Breast epithelium (tissue), 3 donors: Measurements from ENCODE around the gene PLAU.

Source experiments
- POLR2A ChIP-seq: fragments of 450-650 bp; IDR thresholded peaks from one replicate; pipeline ENCODE4 v1.6.1; 2016; ENCODE audit warnings: antibody characterized with exemption, mild to moderate bottlenecking, moderate library complexity
- TF ChIP-seq, protein P1 (sequence below), 3 donors: fragments of 450-650 bp; IDR thresholded peaks; one replicate each; pipeline ENCODE4 v1.5.1; 2016 to 2017; ENCODE audit warnings: antibody characterized with exemption in 3 of 3, mild to moderate bottlenecking in 3 of 3, moderate library complexity in 3 of 3

DNA sequence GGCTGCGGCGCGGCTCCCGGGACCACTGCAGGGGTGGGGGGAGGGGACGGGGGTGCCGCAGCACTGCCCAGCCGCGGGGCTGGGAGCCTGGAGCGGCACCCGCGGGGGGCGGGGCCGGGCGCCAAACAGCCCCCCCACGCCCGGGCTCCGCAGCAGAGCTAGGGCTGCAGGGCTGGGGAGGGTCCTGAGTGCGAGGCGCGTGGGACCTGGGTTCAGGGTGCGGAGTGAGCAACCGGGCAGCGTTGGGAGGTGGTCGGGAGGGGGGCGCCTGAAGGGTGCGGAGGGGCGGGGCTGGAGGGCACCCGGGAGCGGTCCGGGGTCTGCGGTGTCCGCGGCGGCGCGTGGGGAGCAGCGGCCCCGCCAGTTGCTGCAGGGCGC is 37.1 kb upstream of the PLAU start:
- TF ChIP-seq, protein P1, sequence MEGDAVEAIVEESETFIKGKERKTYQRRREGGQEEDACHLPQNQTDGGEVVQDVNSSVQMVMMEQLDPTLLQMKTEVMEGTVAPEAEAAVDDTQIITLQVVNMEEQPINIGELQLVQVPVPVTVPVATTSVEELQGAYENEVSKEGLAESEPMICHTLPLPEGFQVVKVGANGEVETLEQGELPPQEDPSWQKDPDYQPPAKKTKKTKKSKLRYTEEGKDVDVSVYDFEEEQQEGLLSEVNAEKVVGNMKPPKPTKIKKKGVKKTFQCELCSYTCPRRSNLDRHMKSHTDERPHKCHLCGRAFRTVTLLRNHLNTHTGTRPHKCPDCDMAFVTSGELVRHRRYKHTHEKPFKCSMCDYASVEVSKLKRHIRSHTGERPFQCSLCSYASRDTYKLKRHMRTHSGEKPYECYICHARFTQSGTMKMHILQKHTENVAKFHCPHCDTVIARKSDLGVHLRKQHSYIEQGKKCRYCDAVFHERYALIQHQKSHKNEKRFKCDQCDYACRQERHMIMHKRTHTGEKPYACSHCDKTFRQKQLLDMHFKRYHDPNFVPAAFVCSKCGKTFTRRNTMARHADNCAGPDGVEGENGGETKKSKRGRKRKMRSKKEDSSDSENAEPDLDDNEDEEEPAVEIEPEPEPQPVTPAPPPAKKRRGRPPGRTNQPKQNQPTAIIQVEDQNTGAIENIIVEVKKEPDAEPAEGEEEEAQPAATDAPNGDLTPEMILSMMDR (IDR thresholded peaks at IDR 0.05) = no peak
- no peak for TF ChIP-seq POLR2A
